ENCODE data around the gene TBRG4.

DNA sequence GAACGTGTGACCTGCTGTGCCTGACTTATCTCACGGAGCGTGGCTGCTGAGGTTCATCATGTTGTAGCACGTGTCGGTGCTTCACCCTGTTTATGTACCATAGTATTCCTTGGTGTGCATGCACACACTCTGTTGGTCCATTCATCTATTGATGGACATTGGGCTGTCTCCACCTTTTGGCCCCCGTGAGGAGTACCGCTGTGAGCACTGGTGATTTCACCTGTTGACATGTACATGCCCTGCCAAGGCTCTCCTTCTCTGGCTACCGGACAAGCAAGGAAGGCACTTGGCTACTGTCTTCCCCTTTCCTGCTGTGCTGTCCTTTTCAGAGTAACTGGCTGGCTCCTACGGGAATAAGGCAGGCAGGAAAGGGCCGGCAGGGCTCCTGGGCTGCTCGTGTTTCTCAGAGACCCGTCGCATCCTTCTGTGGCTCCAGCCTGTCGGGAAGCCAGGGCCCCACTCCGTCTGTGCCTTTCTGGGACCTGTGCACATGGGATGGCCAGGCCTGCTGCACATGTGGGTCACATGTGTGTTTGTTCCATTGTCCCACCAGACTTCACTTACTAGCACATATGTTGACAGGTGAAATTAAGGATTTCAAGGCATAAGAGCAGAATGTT, 17.8 kb upstream of the TBRG4 start:
- TF ChIP-seq, protein P1, sequence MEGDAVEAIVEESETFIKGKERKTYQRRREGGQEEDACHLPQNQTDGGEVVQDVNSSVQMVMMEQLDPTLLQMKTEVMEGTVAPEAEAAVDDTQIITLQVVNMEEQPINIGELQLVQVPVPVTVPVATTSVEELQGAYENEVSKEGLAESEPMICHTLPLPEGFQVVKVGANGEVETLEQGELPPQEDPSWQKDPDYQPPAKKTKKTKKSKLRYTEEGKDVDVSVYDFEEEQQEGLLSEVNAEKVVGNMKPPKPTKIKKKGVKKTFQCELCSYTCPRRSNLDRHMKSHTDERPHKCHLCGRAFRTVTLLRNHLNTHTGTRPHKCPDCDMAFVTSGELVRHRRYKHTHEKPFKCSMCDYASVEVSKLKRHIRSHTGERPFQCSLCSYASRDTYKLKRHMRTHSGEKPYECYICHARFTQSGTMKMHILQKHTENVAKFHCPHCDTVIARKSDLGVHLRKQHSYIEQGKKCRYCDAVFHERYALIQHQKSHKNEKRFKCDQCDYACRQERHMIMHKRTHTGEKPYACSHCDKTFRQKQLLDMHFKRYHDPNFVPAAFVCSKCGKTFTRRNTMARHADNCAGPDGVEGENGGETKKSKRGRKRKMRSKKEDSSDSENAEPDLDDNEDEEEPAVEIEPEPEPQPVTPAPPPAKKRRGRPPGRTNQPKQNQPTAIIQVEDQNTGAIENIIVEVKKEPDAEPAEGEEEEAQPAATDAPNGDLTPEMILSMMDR (IDR thresholded peaks at IDR 0.05) = no peak
- TF ChIP-seq POLR2A (IDR thresholded peaks at IDR 0.05) = no peak
- TF ChIP-seq EP300 (IDR thresholded peaks at IDR 0.05) = no peak

Measured in ovary (tissue), 3 donors.